ENCODE data around the gene MMP27.

Gene MMP27

DNA sequence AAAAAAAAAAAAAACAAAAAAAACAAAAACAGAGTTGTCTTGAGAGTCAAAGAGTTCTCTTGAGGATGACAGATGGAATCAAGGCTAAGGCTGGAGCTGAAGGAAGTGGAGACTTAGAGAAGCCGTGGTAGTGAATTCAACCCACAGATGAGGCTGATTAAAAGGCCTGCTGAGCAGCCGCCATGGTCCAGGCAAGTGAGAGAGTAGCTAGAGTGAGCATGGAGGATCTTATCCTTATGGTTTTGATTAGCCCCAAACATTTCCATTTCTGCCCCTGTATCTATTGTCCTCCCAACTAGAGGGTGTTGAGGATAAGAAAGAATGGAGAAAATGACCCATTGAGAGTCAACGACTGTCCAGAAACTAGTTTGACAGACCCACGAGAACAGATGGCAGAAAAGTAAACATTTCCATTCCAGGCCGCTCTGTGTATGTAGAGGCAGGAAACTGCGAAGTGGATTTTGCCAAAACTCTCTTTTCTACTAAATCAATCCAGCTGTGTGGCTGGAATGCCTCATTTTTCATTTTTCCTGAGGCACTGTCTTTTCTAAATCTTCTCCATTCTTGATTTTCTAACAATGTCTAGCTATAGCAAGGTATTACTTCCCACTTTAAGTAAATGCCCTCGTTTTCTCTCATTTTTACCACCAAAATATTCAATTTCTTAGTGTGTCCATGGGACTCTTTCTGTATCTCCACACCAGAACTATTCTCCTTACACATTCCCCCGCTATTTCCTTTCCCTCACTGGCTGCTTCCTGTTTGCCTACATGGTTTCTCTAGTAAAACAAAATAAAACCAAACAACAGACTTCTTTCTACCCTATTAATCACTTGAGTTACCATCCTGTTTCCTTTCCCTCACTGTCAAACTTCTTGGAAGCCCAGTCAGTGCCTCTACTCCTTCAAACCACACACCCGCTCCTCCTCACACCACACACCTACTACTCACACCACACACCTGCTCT lies 24.6 kb upstream of the MMP27 start:
- TF ChIP-seq, protein P1, sequence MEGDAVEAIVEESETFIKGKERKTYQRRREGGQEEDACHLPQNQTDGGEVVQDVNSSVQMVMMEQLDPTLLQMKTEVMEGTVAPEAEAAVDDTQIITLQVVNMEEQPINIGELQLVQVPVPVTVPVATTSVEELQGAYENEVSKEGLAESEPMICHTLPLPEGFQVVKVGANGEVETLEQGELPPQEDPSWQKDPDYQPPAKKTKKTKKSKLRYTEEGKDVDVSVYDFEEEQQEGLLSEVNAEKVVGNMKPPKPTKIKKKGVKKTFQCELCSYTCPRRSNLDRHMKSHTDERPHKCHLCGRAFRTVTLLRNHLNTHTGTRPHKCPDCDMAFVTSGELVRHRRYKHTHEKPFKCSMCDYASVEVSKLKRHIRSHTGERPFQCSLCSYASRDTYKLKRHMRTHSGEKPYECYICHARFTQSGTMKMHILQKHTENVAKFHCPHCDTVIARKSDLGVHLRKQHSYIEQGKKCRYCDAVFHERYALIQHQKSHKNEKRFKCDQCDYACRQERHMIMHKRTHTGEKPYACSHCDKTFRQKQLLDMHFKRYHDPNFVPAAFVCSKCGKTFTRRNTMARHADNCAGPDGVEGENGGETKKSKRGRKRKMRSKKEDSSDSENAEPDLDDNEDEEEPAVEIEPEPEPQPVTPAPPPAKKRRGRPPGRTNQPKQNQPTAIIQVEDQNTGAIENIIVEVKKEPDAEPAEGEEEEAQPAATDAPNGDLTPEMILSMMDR (IDR thresholded peaks at IDR 0.05; ENCODE audit: borderline replicate concordance, insufficient read depth, low read depth, low read length) = no peak
- no peak overlapping the region for H3K4me3 ChIP-seq (ENCODE audit: low read depth, low read length)

GRCh38 chr11:102727890-102728289 lies 22.3 kb upstream of the MMP27 start:
- TF ChIP-seq, protein P1 (IDR thresholded peaks at IDR 0.05; ENCODE audit: borderline replicate concordance, insufficient read depth, low read depth, low read length) = no peak
- H3K4me3 ChIP-seq (ENCODE audit: low read depth, low read length) = no peak overlapping the region

DNA sequence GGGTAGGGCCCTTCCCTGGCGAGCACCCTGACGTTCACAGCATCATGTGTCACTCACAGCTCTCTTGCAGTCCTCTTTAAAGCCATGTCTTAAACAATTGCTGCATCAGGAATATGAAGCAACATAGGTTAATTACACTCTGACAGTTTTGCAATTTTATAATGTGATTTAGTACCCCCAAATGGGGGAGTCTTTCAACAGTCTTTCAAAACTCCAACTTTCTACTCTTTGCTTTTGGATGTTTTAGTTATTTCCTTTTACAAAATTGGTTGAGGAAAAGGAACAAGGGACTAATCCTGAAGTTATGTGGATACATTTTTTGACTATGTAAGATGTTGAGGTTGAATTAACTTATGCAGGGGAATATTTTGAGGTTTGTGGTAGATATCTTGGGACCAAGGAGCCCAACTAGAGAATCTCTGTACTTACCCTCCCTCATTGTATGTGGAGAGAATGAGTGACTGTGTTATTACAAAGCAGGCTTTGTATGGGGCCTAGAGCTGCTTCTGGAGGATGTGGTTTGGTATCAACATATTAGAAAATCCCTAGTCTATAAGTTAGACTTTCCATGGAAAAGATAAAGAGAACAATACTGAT lies 19.4 kb upstream of the MMP27 start, which contains the start of gene MMP8:
Gene MMP8 (minus strand): TSS at position 51 of the 597 bp plus-strand sequence. CDS start 99 bp downstream, outside the sequence.
- TF ChIP-seq, protein P1 (IDR thresholded peaks at IDR 0.05; ENCODE audit: borderline replicate concordance, insufficient read depth, low read depth, low read length) = no peak
- no peak within 1 kb of the TSS for H3K4me3 ChIP-seq (ENCODE audit: low read depth, low read length)

- no peak overlapping the region for H3K4me3 ChIP-seq (ENCODE audit: low read depth, low read length)
- TF ChIP-seq, protein P1 (IDR thresholded peaks at IDR 0.05; ENCODE audit: borderline replicate concordance, insufficient read depth, low read depth, low read length) = no peak
Observed at GRCh38 chr11:102722821-102723220, 17.3 kb upstream of the MMP27 start.

- no peak overlapping the region for H3K4me3 ChIP-seq (ENCODE audit: low read depth, low read length)
- TF ChIP-seq, protein P1 (IDR thresholded peaks at IDR 0.05; ENCODE audit: borderline replicate concordance, insufficient read depth, low read depth, low read length) = no peak
Observed at GRCh38 chr11:102719620-102720277, 14.2 kb upstream of the MMP27 start.

GRCh38 chr11:102717280-102717679 lies 11.7 kb upstream of the MMP27 start:
- TF ChIP-seq, protein P1 (IDR thresholded peaks at IDR 0.05; ENCODE audit: borderline replicate concordance, insufficient read depth, low read depth, low read length) = no peak
- no peak overlapping the region for H3K4me3 ChIP-seq (ENCODE audit: low read depth, low read length)

All from GM12875 (cell line).